ENCODE measurements around the gene ID4. TPM values are rescaled to one million over a fixed set of nuclear protein-coding genes. Genes with fewer than 3 reads are reported as not detected.

Gene ID4
- total RNA-seq, 1 donor from 2014 or later = 46.8 TPM

GRCh38 chr6:19873031-19873430, 35.9 kb downstream of the ID4 start:
- Mint-ChIP-seq H3K4me3 (ENCODE audit: unreplicated experiment) (no peak overlapping the region), H3K27ac (ENCODE audit: unreplicated experiment) (no peak overlapping the region), H3K36me3 (ENCODE audit: unreplicated experiment) (no peaks in the 10 kb centered on the region), H3K4me1 (ENCODE audit: unreplicated experiment) (no peaks in the 10 kb centered on the region), H3K9me3 (ENCODE audit: unreplicated experiment) (no peaks in the 10 kb centered on the region), H3K27me3 (ENCODE audit: unreplicated experiment) (peaks cover 2% of the 10 kb centered on the region)
- no peak for DNase-seq (ENCODE audit: extremely low spot score, unreplicated experiment)
- TF ChIP-seq CTCF (IDR thresholded peaks at IDR 0.05) = peak; percentile 9

GRCh38 chr6:19876672-19877071, 39.5 kb downstream of the ID4 start:
- no peak for DNase-seq (ENCODE audit: extremely low spot score, unreplicated experiment)
- TF ChIP-seq CTCF (IDR thresholded peaks at IDR 0.05) = no peak
- Mint-ChIP-seq H3K27ac (ENCODE audit: unreplicated experiment) (no peak overlapping the region), H3K9me3 (ENCODE audit: unreplicated experiment) (no peaks in the 10 kb centered on the region), H3K27me3 (ENCODE audit: unreplicated experiment) (no peaks in the 10 kb centered on the region), H3K4me1 (ENCODE audit: unreplicated experiment) (peaks cover 3% of the 10 kb centered on the region), H3K4me3 (ENCODE audit: unreplicated experiment) (no peak overlapping the region), H3K36me3 (ENCODE audit: unreplicated experiment) (no peaks in the 10 kb centered on the region)

DNA sequence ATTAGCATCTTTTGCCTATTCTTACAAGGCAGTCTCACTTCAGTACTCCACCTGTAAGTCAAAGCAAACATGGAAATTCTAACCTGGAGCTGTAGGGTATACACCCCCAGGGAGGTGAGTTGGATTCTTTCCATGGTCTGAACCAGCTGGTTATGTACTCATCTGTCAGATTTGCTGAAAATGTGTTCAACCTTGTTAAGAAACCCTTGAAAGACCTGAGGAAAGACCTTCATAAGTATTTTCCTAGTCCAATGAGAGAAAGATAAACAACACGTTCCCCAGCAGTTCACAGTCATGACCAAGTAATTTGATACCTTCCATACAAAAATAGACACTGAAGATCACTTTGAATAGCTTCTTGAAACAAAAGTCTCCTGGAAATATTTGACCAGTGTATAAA, 42.5 kb downstream of the ID4 start:
- H3K27ac Mint-ChIP-seq (ENCODE audit: unreplicated experiment) = no peak overlapping the region

GRCh38 chr6:19880066-19880465, 42.9 kb downstream of the ID4 start:
- Mint-ChIP-seq H3K9me3 (ENCODE audit: unreplicated experiment) (no peaks in the 10 kb centered on the region), H3K27ac (ENCODE audit: unreplicated experiment) (no peak overlapping the region), H3K27me3 (ENCODE audit: unreplicated experiment) (no peaks in the 10 kb centered on the region), H3K4me1 (ENCODE audit: unreplicated experiment) (peaks cover 3% of the 10 kb centered on the region), H3K4me3 (ENCODE audit: unreplicated experiment) (no peak overlapping the region), H3K36me3 (ENCODE audit: unreplicated experiment) (no peaks in the 10 kb centered on the region)
- TF ChIP-seq CTCF (IDR thresholded peaks at IDR 0.05) = no peak
- DNase-seq (ENCODE audit: extremely low spot score, unreplicated experiment) = no peak

More for the DNA sequence above, 42.5 kb downstream of the ID4 start:
- no peak overlapping the region for H3K4me3 Mint-ChIP-seq (ENCODE audit: unreplicated experiment)
- H3K9me3 Mint-ChIP-seq (ENCODE audit: unreplicated experiment) = no peaks in the 10 kb centered on the region
- H3K36me3 Mint-ChIP-seq (ENCODE audit: unreplicated experiment) = no peaks in the 10 kb centered on the region
- no peak for TF ChIP-seq CTCF (IDR thresholded peaks at IDR 0.05)
- no peaks in the 10 kb centered on the region for H3K27me3 Mint-ChIP-seq (ENCODE audit: unreplicated experiment)
- no peak for DNase-seq (ENCODE audit: extremely low spot score, unreplicated experiment)
- H3K4me1 Mint-ChIP-seq (ENCODE audit: unreplicated experiment) = peaks cover 3% of the 10 kb centered on the region

DNA sequence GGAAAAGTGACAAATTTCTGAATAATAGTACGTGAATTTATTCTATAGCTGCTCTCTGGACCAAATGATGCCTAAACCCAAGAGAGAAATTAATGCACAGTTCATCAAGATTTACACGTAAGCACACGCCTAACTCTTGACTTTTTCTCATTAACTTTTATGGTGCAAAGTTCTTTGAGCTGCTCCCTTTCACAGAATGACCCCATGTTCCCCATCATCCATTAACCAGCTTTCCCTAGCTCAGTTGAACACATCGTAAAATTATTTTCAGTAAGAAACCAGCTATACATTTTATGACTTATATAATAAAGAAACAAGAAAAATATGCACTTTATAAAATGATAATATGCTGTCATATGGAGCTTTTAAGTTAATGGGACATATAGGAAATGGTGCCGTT, 54.3 kb downstream of the ID4 start:
- no peak for TF ChIP-seq CTCF (IDR thresholded peaks at IDR 0.05)
- Mint-ChIP-seq H3K4me3 (ENCODE audit: unreplicated experiment) (no peak overlapping the region), H3K36me3 (ENCODE audit: unreplicated experiment) (no peaks in the 10 kb centered on the region), H3K27ac (ENCODE audit: unreplicated experiment) (no peak overlapping the region), H3K4me1 (ENCODE audit: unreplicated experiment) (no peaks in the 10 kb centered on the region), H3K27me3 (ENCODE audit: unreplicated experiment) (peaks cover 2% of the 10 kb centered on the region), H3K9me3 (ENCODE audit: unreplicated experiment) (no peaks in the 10 kb centered on the region)
- DNase-seq (ENCODE audit: extremely low spot score, unreplicated experiment) = no peak

Data from osteocyte (in vitro differentiated cells).